ENCODE measurements around the gene FKBP5. TPM values are rescaled to one million over a fixed set of nuclear protein-coding genes. Genes with fewer than 3 reads are reported as not detected.
"Not testable (repeated sequence)": the region's sequence is repeated elsewhere in the genome, so short reads cannot be mapped to it uniquely, and the experiment has no call there.

The FKBP5 gene
- total RNA-seq, 4 donors from 2014 or later: 304 to 768 (median 608) TPM

GRCh38 chr6:35600659-35601125 is 88.0 kb downstream of the FKBP5 start:
- H3K9me3 ChIP-seq: no peaks in the 10 kb centered on the region
- TF ChIP-seq EP300 (IDR thresholded peaks at IDR 0.05) (peak in 1 of 2 donors; percentile 12), POLR2A (IDR thresholded peaks at IDR 0.05) (peak in 1 of 2 donors; percentile 16), CTCF (IDR thresholded peaks at IDR 0.05) (no peak)
- H3K36me3 ChIP-seq: peaks cover 0 to 39% (median 12%) of the 10 kb centered on the region in 3 donors
- H3K27ac ChIP-seq: peak overlapping the region; percentile 94 to 98 (median 96)
- H3K27me3 ChIP-seq: no peaks in the 10 kb centered on the region
- H3K4me3 ChIP-seq: peak overlapping the region in 1 of 4 donors; percentile 12
- 25 to 29% methylated on average over 1 of the region's 1 CpG for WGBS, 2 donors
- H3K4me1 ChIP-seq: peaks cover 6 to 93% (median 77%) of the 10 kb centered on the region in 4 donors
- DNase-seq (ENCODE audit: low spot score in 2 of 2): no peak

GRCh38 chr6:35599761-35600658 is 88.7 kb downstream of the FKBP5 start:
- Histone ChIP-seq H3K4me3 (no peak overlapping the region), H3K36me3 (peaks cover 0 to 39% (median 14%) of the 10 kb centered on the region in 3 donors), H3K27ac (peak overlapping the region; percentile 94 to 98 (median 96)), H3K27me3 (no peaks in the 10 kb centered on the region), H3K9me3 (no peaks in the 10 kb centered on the region), H3K4me1 (peaks cover 6 to 96% (median 79%) of the 10 kb centered on the region in 4 donors)
- no peak for DNase-seq (ENCODE audit: low spot score in 2 of 2)
- TF ChIP-seq CTCF (IDR thresholded peaks at IDR 0.05) (no peak), POLR2A (IDR thresholded peaks at IDR 0.05) (no peak), EP300 (IDR thresholded peaks at IDR 0.05) (no peak)
- 77 to 80% methylated on average over 8 of the region's 8 CpGs for WGBS, 2 donors

GRCh38 chr6:35598621-35599020 is 90.1 kb downstream of the FKBP5 start:
- not testable (repeated sequence) for DNase-seq (ENCODE audit: low spot score in 2 of 2); H3K4me3 ChIP-seq; H3K27me3 ChIP-seq; H3K9me3 ChIP-seq
- H3K36me3 ChIP-seq: peaks cover 0 to 40% (median 28%) of the 10 kb centered on the region in 3 donors
- 98 to 99% methylated on average over 8 of the region's 8 CpGs for WGBS, 2 donors
- peak overlapping the region in 3 of 4 donors; percentile 94 to 98 (median 96) for H3K27ac ChIP-seq
- peaks cover 3 to 96% (median 78%) of the 10 kb centered on the region in 4 donors for H3K4me1 ChIP-seq

GRCh38 chr6:35596448-35597442 is 92.0 kb downstream of the FKBP5 start:
- 77 to 83% methylated on average over 8 of the region's 8 CpGs for WGBS, 2 donors
- Histone ChIP-seq H3K27ac (peak overlapping the region; percentile 48 to 98 (median 95)), H3K4me3 (no peak overlapping the region), H3K36me3 (peaks cover 2 to 58% (median 41%) of the 10 kb centered on the region in 3 donors), H3K27me3 (no peaks in the 10 kb centered on the region), H3K4me1 (peaks cover 0 to 97% (median 81%) of the 10 kb centered on the region in 4 donors), H3K9me3 (no peaks in the 10 kb centered on the region)
- no peak for DNase-seq (ENCODE audit: low spot score in 2 of 2)
- TF ChIP-seq EP300 (IDR thresholded peaks at IDR 0.05) (peak in 1 of 2 donors; percentile 9), CTCF (IDR thresholded peaks at IDR 0.05) (no peak)

GRCh38 chr6:35594503-35595186 is 94.1 kb downstream of the FKBP5 start:
- TF ChIP-seq POLR2A (IDR thresholded peaks at IDR 0.05) (no peak), EP300 (IDR thresholded peaks at IDR 0.05) (no peak), CTCF (IDR thresholded peaks at IDR 0.05) (no peak)
- Histone ChIP-seq H3K9me3 (no peaks in the 10 kb centered on the region), H3K36me3 (peaks cover 2 to 74% (median 43%) of the 10 kb centered on the region in 3 donors), H3K27ac (peak overlapping the region in 3 of 4 donors; percentile 94 to 98 (median 96)), H3K4me3 (no peak overlapping the region), H3K4me1 (peaks cover 13 to 97% (median 81%) of the 10 kb centered on the region in 4 donors), H3K27me3 (no peaks in the 10 kb centered on the region)
- 95% methylated on average over 6 of the region's 6 CpGs for WGBS, 2 donors
- no peak for DNase-seq (ENCODE audit: low spot score in 2 of 2)

Data from tibial nerve (tissue), 4 donors.